Neural progenitor cell (in vitro differentiated cells): Measurements from ENCODE around the gene UBE2F. TPM values are rescaled to one million over a fixed set of nuclear protein-coding genes. Genes with fewer than 3 reads are reported as not detected.

Experiments
- DNase-seq: peaks from one replicate; pipeline ENCODE4 v3.0.0-alpha.2; 2016; ENCODE audit warnings: low spot score
- H2AFZ ChIP-seq: fragments of 200-600 bp; sonication (generic); replicated peaks from 2 replicates; pipeline ENCODE4 v1.6.1; 2016; ENCODE audit warnings: antibody characterized with exemption
- H3F3A ChIP-seq: fragments of 200-600 bp; sonication (generic); 2 replicates; pipeline ENCODE4 v1.6.1; 2016; ENCODE audit warnings: antibody characterized with exemption, low read depth
- H3K27ac ChIP-seq: fragments of 200-600 bp; sonication (generic); 2 replicates; pipeline ENCODE4 v1.5.1; 2016; ENCODE audit warnings: mild to moderate bottlenecking
- H3K27me3 ChIP-seq: fragments of 200-600 bp; sonication (generic); 2 replicates; pipeline ENCODE4 v1.6.1; 2016; ENCODE audit warnings: mild to moderate bottlenecking, moderate library complexity
- H3K36me3 ChIP-seq: fragments of 200-600 bp; sonication (generic); 2 replicates; pipeline ENCODE4 v1.5.1; 2016
- H3K4me1 ChIP-seq: fragments of 200-600 bp; sonication (generic); 2 replicates; pipeline ENCODE4 v1.6.1; 2016; ENCODE audit warnings: mixed run types
- H3K4me2 ChIP-seq: fragments of 200-600 bp; sonication (generic); 2 replicates; pipeline ENCODE4 v1.6.1; 2016
- H3K4me3 ChIP-seq: fragments of 200-600 bp; sonication (generic); 2 replicates; pipeline ENCODE4 v1.5.1; 2016
- H3K79me2 ChIP-seq: fragments of 200-600 bp; sonication (generic); 2 replicates; pipeline ENCODE4 v1.6.1; 2016; ENCODE audit warnings: low read depth
- H3K9ac ChIP-seq: fragments of 200-600 bp; sonication (generic); 2 replicates; pipeline ENCODE4 v1.6.1; 2016
- H3K9me3 ChIP-seq: fragments of 200-600 bp; sonication (generic); 2 replicates; pipeline ENCODE4 v1.5.1; 2016; ENCODE audit warnings: low read depth
- H4K20me1 ChIP-seq: fragments of 200-600 bp; sonication (generic); 2 replicates; pipeline ENCODE4 v1.6.1; 2016; ENCODE audit warnings: low read depth
- H3K27ac Mint-ChIP-seq: 3 replicates; pipeline ENCODE4 v1.8.0; 2021; ENCODE audit warnings: mixed read lengths
- H3K27me3 Mint-ChIP-seq: 2 replicates; pipeline ENCODE4 v1.8.0; 2022; ENCODE audit warnings: low read depth, mild to moderate bottlenecking, inconsistent platforms, moderate library complexity, mixed read lengths; ENCODE audit not compliant: insufficient read depth
- H3K36me3 Mint-ChIP-seq: 3 replicates; pipeline ENCODE4 v1.8.0; 2021; ENCODE audit warnings: mixed read lengths
- H3K4me1 Mint-ChIP-seq: 3 replicates; pipeline ENCODE4 v1.8.0; 2021; ENCODE audit warnings: mixed read lengths
- H3K4me3 Mint-ChIP-seq: 3 replicates; pipeline ENCODE4 v1.8.0; 2021; ENCODE audit warnings: mild to moderate bottlenecking, moderate library complexity, mixed read lengths
- H3K9me3 Mint-ChIP-seq: 3 replicates; pipeline ENCODE4 v1.8.0; 2020; ENCODE audit warnings: mixed read lengths
- EZH2 ChIP-seq: fragments of 200-600 bp; sonication (generic); IDR thresholded peaks from 2 replicates; pipeline ENCODE4 v1.6.1; 2017; ENCODE audit warnings: antibody characterized with exemption, mild to moderate bottlenecking, moderate library complexity
- EZH2phosphoT487 ChIP-seq: fragments of 200-600 bp; sonication (generic); IDR thresholded peaks from 2 replicates; pipeline ENCODE4 v1.6.1; 2017; ENCODE audit warnings: antibody characterized with exemption
- small RNA-seq: library from RNA; depleted of rRNA; stranded (forward); fragments of <200 nt; gene quantifications from one replicate; pipeline ENCODE3, GENCODE V24; 2015
- total RNA-seq: library from RNA; depleted of rRNA; stranded (reverse); fragments of >200 nt; gene quantifications from 2 replicates; pipeline ENCODE4 v1.2.3, GENCODE V29; 2015; ENCODE audit warnings: low replicate concordance
- TF ChIP-seq, protein P1 (sequence below): fragments of 200-600 bp; sonication (generic); IDR thresholded peaks from 2 replicates; pipeline ENCODE4 v1.5.1; 2017; ENCODE audit warnings: antibody characterized with exemption, mild to moderate bottlenecking

The UBE2F gene
- total RNA-seq, 1 donor from 2014 or later: 77.4 TPM

DNA sequence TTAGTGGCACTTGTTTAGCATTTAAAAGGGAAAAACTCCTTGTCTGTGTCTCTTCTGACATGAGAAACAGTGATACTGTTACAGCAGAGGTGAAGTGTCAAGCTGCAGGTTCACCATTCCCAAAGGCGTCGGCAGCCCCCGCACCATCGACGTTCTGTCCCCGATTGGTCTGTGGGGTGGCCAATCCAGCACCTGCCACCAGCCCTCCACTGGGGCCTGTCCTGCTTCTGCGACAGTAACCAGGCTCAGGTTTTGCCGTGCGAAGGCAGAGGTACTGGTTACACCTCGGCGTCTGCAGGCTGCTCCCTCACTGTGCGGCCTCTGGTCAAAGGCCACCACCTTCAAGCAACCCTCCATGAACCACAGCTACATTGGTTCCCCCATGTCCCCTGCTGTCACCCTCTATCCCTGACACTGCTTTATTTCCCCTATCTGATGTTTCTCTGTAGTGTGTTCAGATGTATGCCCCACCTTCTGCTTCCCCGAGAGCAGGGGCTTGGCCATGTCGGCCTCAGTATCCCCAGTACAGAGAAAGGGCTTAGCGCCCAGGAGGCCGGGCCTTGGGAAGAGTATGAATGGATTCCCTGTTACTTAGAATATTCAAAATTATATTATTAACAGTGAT is 124.7 kb downstream of the UBE2F start:
- Mint-ChIP-seq H3K4me3 (no peak overlapping the region), H3K9me3 (no peaks in the 10 kb centered on the region), H3K36me3 (peaks cover 10% of the 10 kb centered on the region), H3K27ac (no peak overlapping the region), H3K4me1 (peaks cover 4% of the 10 kb centered on the region), H3K27me3 (peaks cover 2% of the 10 kb centered on the region)
- H3K27ac ChIP-seq: no peak overlapping the region
- peaks cover 6% of the 10 kb centered on the region for H3K4me1 ChIP-seq
- H3F3A ChIP-seq: no peaks in the 10 kb centered on the region
- H3K27me3 ChIP-seq: no peaks in the 10 kb centered on the region
- H3K79me2 ChIP-seq: no peaks in the 10 kb centered on the region
- DNase-seq: no peak
- no peaks in the 10 kb centered on the region for H4K20me1 ChIP-seq
- H3K4me3 ChIP-seq: no peak overlapping the region
- TF ChIP-seq EZH2 (no peak), EZH2phosphoT487 (no peak)
- TF ChIP-seq, protein P1, sequence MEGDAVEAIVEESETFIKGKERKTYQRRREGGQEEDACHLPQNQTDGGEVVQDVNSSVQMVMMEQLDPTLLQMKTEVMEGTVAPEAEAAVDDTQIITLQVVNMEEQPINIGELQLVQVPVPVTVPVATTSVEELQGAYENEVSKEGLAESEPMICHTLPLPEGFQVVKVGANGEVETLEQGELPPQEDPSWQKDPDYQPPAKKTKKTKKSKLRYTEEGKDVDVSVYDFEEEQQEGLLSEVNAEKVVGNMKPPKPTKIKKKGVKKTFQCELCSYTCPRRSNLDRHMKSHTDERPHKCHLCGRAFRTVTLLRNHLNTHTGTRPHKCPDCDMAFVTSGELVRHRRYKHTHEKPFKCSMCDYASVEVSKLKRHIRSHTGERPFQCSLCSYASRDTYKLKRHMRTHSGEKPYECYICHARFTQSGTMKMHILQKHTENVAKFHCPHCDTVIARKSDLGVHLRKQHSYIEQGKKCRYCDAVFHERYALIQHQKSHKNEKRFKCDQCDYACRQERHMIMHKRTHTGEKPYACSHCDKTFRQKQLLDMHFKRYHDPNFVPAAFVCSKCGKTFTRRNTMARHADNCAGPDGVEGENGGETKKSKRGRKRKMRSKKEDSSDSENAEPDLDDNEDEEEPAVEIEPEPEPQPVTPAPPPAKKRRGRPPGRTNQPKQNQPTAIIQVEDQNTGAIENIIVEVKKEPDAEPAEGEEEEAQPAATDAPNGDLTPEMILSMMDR: no peak
- no peak overlapping the region for H3K9ac ChIP-seq
- no peaks in the 10 kb centered on the region for H3K9me3 ChIP-seq
- no peaks in the 10 kb centered on the region for H3K36me3 ChIP-seq
- H2AFZ ChIP-seq: no peak overlapping the region
- H3K4me2 ChIP-seq: no peak overlapping the region

Small RNA genes within 50 kb of the gene (small RNA-seq; reads per million reads assigned to genes)
- gene RNU6-1333P: not detected

Other genes with a start within 250 kb of the UBE2F start
- 0.30 and 0.34 TPM in 2 replicates for gene RBM44, start 168.2 kb upstream of the UBE2F start, total RNA-seq
- gene RAMP1, start 107.4 kb upstream of the UBE2F start, total RNA-seq: not detected in 2 replicates
- 35.6 and 44.1 TPM in 2 replicates for gene SCLY, start 94.0 kb downstream of the UBE2F start, total RNA-seq
- gene ESPNL, start 133.3 kb downstream of the UBE2F start, total RNA-seq: 0.58 and 0.59 TPM in 2 replicates
- 0.06 TPM in 1 of 2 replicates, not detected in the other for gene KLHL30, start 171.7 kb downstream of the UBE2F start, total RNA-seq
- 0.09 TPM in 1 of 2 replicates, not detected in the other for gene ERFE, start 192.0 kb downstream of the UBE2F start, total RNA-seq
- gene ILKAP, start 236.7 kb downstream of the UBE2F start, total RNA-seq: 19.0 and 24.7 TPM in 2 replicates